K562 (cell line): ENCODE data around the gene CCDC124. TPM values are rescaled to one million over a fixed set of nuclear protein-coding genes. Genes with fewer than 3 reads are reported as not detected.

Experiments used
- CBX8 ChIP-seq: fragments of 200-600 bp; sonication (generic); IDR thresholded peaks from 2 replicates; pipeline ENCODE4 v1.6.1; 2012; ENCODE audit warnings: borderline replicate concordance, mixed run types, low read depth, mild to moderate bottlenecking, moderate library complexity, mixed read lengths, low read length, control low read depth, inconsistent platforms; ENCODE audit not compliant: poor library complexity, severe bottlenecking; ENCODE audit errors: extremely low read depth
- CTBP1 ChIP-seq: fragments of 450-650 bp; IDR thresholded peaks from 2 replicates; pipeline ENCODE4 v1.6.1; 2016; ENCODE audit warnings: borderline replicate concordance
- GMEB1 ChIP-seq: fragments of 250-450 bp; sonication (Bioruptor Pico); IDR thresholded peaks from 2 replicates; pipeline ENCODE4 v1.4.0; 2020; ENCODE audit warnings: mild to moderate bottlenecking
- LARP7 ChIP-seq: fragments of 450-650 bp; IDR thresholded peaks from 2 replicates; pipeline ENCODE4 v1.6.1; 2016
- MNT ChIP-seq, 2 experiments: fragments of 450-650 bp; conservative IDR thresholded peaks; 2 replicates each; pipeline ENCODE4 v1.6.1; 2017; ENCODE audit warnings: mild to moderate bottlenecking in 2 of 2, moderate library complexity in 2 of 2
- POLR2A ChIP-seq: fragments of 450-650 bp; conservative IDR thresholded peaks from 2 replicates; pipeline ENCODE4 v1.6.1; 2016
- POLR2B ChIP-seq: fragments of 450-650 bp; IDR thresholded peaks from 2 replicates; pipeline ENCODE4 v1.6.1; 2018; ENCODE audit warnings: low read depth; ENCODE audit not compliant: partially characterized antibody
- SMARCB1 ChIP-seq: IDR thresholded peaks from 2 replicates; pipeline ENCODE4 v1.6.1; 2011; ENCODE audit warnings: improper control_type of control experiment, low read depth; ENCODE audit not compliant: insufficient read length
- SNIP1 ChIP-seq: fragments of 450-650 bp; IDR thresholded peaks from 2 replicates; pipeline ENCODE4 v1.7.1; 2017; ENCODE audit warnings: low read depth, mild to moderate bottlenecking
- SP1 ChIP-seq: sonication (generic); formaldehyde crosslinking; IDR thresholded peaks from 2 replicates; pipeline ENCODE4 v1.8.1; 2022; ENCODE audit warnings: mild to moderate bottlenecking, missing genetic modification reagents
- SRF ChIP-seq, 2 experiments: fragments of 250-450, 450-650 bp in 1 of 2; sonication (Bioruptor Pico) in 1 of 2; sonication (generic) in 1 of 2; formaldehyde crosslinking; IDR thresholded peaks; 2 replicates each; pipeline versions ENCODE4 v1.5.0 to v1.5.1; 2020 to 2022; ENCODE audit warnings: mild to moderate bottlenecking in 1 of 2, missing genetic modification reagents in 1 of 2
- TAF9B ChIP-seq: fragments of 450-650 bp; IDR thresholded peaks from 2 replicates; pipeline ENCODE4 v1.6.1; 2018; ENCODE audit warnings: mild to moderate bottlenecking; ENCODE audit not compliant: partially characterized antibody
- TCF3 ChIP-seq: sonication (generic); formaldehyde crosslinking; IDR thresholded peaks from 2 replicates; pipeline ENCODE4 v1.4.0; 2020; ENCODE audit warnings: mild to moderate bottlenecking, missing genetic modification reagents
- TCFL5 ChIP-seq: fragments of 250-450 bp; sonication (Bioruptor Pico); conservative IDR thresholded peaks from 2 replicates; pipeline ENCODE4 v1.6.1; 2021; ENCODE audit warnings: mild to moderate bottlenecking, moderate library complexity, matching md5 sums
- ZFP91 ChIP-seq: sonication (generic); formaldehyde crosslinking; IDR thresholded peaks from 2 replicates; pipeline ENCODE4 v1.8.0; 2022; ENCODE audit warnings: mild to moderate bottlenecking, missing genetic modification reagents
- ZNF239 ChIP-seq: fragments of 250-450 bp; sonication (Bioruptor Pico); IDR thresholded peaks from 2 replicates; pipeline ENCODE4 v1.4.0; 2020; ENCODE audit warnings: mild to moderate bottlenecking
- ZNF592 ChIP-seq: fragments of 450-650 bp; IDR thresholded peaks from 2 replicates; pipeline ENCODE4 v1.6.1; 2017; ENCODE audit warnings: antibody characterized with exemption, mild to moderate bottlenecking
- ZNF76 ChIP-seq: fragments of 250-450 bp; sonication (Bioruptor Pico); IDR thresholded peaks from 2 replicates; pipeline ENCODE4 v1.4.0; 2020; ENCODE audit warnings: mild to moderate bottlenecking, moderate library complexity, borderline replicate concordance
- ZNF778 ChIP-seq: fragments of 450-650 bp; formaldehyde crosslinking; IDR thresholded peaks from 2 replicates; pipeline ENCODE4 v1.4.0; 2020; ENCODE audit warnings: mild to moderate bottlenecking, moderate library complexity
- polyA plus RNA-seq, 8 experiments: library from polyadenylated mRNA; depleted of rRNA in 4 of 8; stranded (reverse) in 5 of 8; unstranded in 3 of 8; fragments of >200 nt; fragmentation: Nextera tagmentation in 2 of 8; fragmentation: Illumina TruSeq in 1 of 8; extraction: Ambion mirVana in 2 of 8; extraction: Trizol in 1 of 8; gene quantifications; 2 replicates each; pipeline versions ENCODE4 v1.2.1 to v1.2.3, GENCODE V29; 2011 to 2014; ENCODE audit warnings: inconsistent platforms in 1 of 8, missing spikeins in 1 of 8
- total RNA-seq, 7 experiments: library from RNA; depleted of rRNA in 6 of 7; stranded (reverse); fragments of >200 nt in 6 of 7; fragmentation: Illumina TruSeq in 2 of 7; extraction: Trizol in 2 of 7; gene quantifications; 2 replicates each; pipeline versions ENCODE4 v1.2.1 to v1.2.3, GENCODE V29; 2011 to 2021; ENCODE audit warnings: low replicate concordance in 1 of 7

Gene CCDC124
- total and polyA plus RNA-seq, 9 of the 15 experiments (the other 6 are each of a cell fraction or from before 2014, with no cell fraction given), result 5.8 to 234 (median 40.1) TPM

GRCh38 chr19:17946965-17947784 lies 14.4 kb downstream of the CCDC124 start (continued):
- no peak for TF ChIP-seq ZFP91 (CRISPR knock-in tag)
- peak; percentile 3; the same call in 1 of the 2 replicates for TF ChIP-seq CTBP1
- TF ChIP-seq LARP7, result no peak
- 0 out of 2 replicates have a peak, but pooled peaks have one; percentile 1 for TF ChIP-seq ZNF592
- no peak for TF ChIP-seq SNIP1
- TF ChIP-seq SP1 (CRISPR knock-in tag), result peak; percentile 30; the same call in 1 of the 2 replicates
- no peak for TF ChIP-seq POLR2B
- no peak for TF ChIP-seq TAF9B
- no peak for TF ChIP-seq SMARCB1
- TF ChIP-seq CBX8, result no peak
- TF ChIP-seq POLR2A, result no peak
- TF ChIP-seq ZNF239 (CRISPR knock-in tag), result no peak
- TF ChIP-seq ZNF778 (CRISPR knock-in tag), result no peak
- TF ChIP-seq SRF (CRISPR knock-in tag; IDR thresholded peaks at IDR 0.05), result peak; percentile 69 to 91
- no peak for TF ChIP-seq TCFL5
- no peak for TF ChIP-seq ZNF76
- no peak for TF ChIP-seq GMEB1 (CRISPR knock-in tag)
- TF ChIP-seq MNT (conservative IDR thresholded peaks at IDR 0.05), result peak in 1 of 2 experiments; percentile 26; a peak in 1 of 4 replicates
- no peak for TF ChIP-seq TCF3
